Superior temporal gyrus (tissue), 1 donor: ENCODE measurements around the gene SHROOM3.
A peak's percentile ranks its signal among the peaks of the same experiment; 100 is the strongest.

ENCODE experiments used
- DNase-seq: peaks from one replicate; pipeline ENCODE4 v3.0.0-alpha.2; 2016; ENCODE audit errors: extremely low spot score

SHROOM3 gene

GRCh38 chr4:76494243-76494642 is 59.2 kb downstream of the SHROOM3 start:
- DNase-seq, result no peak

DNA sequence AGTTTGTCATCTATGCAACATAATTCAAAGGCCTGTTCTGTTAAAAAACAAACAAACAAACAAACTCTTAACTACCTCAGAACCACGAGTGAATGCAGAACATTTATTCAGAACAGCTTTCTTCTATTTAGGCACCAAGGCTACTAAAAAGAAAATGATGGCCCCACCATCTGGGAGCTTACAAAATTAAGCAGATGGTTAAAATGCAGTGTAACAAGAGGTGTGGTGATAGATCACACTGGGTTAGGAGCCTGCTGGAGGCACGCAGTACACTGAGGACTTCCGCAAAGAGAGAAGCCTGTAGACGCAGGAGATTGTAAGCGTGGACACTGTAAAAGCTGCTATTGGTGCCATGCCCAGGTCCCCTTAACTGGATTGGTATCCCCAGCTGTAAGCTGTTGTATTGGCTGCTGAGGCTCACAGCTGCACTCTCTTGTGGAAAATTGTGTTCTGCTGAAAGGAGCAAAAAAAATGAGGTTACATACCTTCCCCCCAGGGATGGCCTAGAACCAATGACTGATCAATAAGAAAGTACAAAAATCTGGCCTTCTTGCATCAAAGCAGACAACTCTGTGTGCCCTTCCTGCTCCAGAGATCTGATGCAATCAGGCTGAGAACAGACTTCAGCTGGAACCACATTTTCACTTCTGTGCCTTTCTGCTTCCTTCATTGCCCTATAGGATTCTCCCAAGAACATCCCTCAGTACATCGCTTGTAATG is 60.0 kb downstream of the SHROOM3 start:
- DNase-seq, result no peak

GRCh38 chr4:76498550-76498949 is 63.5 kb downstream of the SHROOM3 start:
- DNase-seq, result no peak

GRCh38 chr4:76499461-76499860 is 64.4 kb downstream of the SHROOM3 start:
- no peak for DNase-seq

GRCh38 chr4:76502886-76503285 is 67.9 kb downstream of the SHROOM3 start:
- no peak for DNase-seq

DNA sequence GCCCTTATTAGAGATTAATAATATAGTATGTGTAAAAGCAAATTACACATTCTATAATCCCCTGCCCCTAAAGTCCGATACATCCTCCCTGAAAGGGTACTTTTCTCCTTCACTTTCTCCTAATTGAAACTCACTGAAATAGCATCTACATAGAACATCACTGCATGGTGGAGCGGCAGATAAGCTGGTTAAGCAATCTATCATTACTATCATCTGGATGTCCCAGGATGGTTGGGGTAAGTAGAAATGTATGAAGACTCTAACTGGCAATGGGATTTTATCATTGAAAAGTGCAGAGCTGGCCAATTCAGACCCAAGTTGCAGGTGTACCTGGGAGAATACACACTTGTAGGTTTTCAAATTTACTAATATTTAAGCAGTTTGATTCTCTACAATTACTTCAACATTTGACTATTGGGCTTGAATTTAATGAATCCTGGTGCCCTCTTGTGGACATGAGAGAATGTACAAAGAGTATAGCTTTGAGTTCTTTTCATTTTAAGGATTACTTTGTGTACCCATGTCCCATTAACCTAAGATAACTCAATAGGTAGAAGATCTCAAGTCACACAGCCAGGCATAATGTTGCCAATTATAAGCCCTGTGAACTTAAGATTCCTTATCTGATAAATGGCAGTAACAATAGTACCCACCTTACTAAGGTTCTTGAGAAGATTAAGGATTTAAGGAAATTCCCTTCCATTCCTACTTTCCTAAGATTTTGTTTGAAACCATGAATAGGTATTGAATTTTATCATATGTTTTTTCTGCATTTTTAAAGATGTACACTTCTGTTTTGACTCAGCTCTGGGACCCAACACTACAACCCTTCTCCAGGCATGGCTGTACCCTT is 69.8 kb downstream of the SHROOM3 start:
- DNase-seq, result peak; percentile 79

- no peak for DNase-seq
Measured at GRCh38 chr4:76511947-76512346, 76.9 kb downstream of the SHROOM3 start.

GRCh38 chr4:76513482-76513881 is 78.5 kb downstream of the SHROOM3 start:
- no peak for DNase-seq

DNA sequence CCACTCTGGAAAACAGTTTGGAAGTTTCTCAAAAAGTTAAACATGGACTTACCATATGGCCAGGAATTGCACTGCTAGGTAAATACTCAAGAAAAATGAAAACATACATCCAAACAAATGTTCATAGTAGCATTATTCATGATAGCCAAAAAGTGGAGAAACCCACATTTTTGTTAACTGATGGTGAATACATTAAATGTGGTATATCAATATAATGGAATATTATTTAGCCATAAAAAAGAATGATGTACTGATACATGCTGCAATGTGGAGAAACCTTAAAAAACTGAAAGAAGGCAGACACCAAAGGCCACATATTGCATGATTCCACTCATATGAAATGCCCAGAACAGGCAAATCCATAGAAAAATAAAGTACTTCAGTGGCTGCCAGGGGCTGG is 79.1 kb downstream of the SHROOM3 start:
- DNase-seq, result no peak

- no peak for DNase-seq
Measured at GRCh38 chr4:76515975-76516843, 81.2 kb downstream of the SHROOM3 start.

- no peak for DNase-seq
Measured at GRCh38 chr4:76518241-76518640, 83.2 kb downstream of the SHROOM3 start.

- no peak for DNase-seq
Measured at GRCh38 chr4:76523593-76523992, 88.6 kb downstream of the SHROOM3 start.

- DNase-seq, result no peak
Measured at GRCh38 chr4:76525751-76526150, 90.7 kb downstream of the SHROOM3 start.

DNA sequence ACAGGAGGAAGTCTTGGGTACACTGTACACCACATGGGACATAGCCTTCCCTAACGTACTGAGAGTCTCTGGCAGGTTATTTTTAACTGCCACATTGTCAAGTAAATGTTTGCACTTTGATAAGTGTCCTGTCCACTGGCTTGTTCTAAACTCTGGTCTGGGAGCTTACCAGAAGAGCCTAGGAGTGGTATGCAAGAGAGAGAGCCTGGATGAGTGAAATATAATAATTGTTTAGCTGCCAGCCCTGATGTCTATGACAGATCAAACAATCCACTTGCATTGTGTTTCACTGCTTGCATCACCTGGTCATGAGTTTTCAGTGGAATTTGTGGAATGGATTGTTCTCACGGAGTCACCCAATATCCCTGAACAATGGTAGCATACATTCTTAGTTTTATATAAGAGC is 91.6 kb downstream of the SHROOM3 start:
- no peak for DNase-seq

DNA sequence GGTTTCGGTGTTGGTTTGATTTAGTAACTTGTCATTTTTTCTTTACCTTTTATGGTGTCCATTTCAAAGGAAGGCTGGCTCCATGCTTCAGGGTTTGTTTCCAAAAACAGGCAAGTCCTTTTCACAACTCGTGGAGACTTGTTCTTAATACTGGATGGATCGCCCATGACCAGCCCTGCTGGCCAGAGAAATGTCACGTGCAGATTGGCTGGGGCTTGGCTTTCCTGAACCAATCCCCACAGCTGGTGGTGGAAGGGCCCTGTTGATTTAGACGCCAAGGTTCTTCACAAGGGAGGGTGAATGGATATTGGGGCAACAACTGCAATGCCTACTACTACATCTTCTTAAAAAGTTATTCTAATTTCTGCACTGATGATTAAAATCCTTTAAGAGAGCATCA is 92.6 kb downstream of the SHROOM3 start:
- no peak for DNase-seq

DNA sequence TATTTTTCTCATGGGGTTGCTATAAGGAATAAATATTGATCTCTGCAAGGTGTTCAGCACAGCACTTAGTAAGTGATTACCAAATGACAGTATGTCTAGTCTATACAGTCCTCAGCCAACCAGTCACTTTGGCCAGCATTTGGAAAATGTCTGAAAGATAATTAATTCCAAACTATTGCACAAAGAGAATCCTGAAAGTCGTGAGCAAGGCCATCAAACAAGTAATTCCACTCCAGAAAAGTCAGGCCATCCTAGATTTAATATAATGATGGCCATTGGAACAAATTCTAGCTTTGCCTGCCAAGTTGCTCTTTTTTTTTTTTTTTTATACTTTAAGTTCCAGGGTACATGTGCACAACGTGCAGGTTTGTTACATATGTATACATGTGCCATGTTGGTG is 96.6 kb downstream of the SHROOM3 start:
- DNase-seq, result no peak

GRCh38 chr4:76532805-76533204 is 97.8 kb downstream of the SHROOM3 start:
- DNase-seq, result no peak

DNA sequence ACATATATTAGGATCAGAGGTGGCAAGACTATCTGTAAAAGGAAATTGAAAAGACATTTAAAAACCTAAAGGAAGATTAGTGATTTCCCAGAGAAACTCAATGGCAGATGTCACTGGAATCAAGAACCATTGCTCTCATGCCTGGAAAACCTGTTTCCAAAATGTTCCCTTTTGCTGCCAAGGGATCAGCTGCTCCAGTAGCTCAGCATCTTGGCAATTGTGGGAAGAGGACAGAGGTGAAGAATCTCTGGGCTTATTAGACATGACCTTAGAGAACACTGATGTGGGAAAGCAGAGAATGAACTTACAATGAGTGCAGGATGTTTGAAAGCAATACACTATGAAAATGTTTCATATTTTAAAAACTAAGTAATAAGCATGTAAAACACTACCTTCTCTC is 98.3 kb downstream of the SHROOM3 start:
- no peak for DNase-seq

DNA sequence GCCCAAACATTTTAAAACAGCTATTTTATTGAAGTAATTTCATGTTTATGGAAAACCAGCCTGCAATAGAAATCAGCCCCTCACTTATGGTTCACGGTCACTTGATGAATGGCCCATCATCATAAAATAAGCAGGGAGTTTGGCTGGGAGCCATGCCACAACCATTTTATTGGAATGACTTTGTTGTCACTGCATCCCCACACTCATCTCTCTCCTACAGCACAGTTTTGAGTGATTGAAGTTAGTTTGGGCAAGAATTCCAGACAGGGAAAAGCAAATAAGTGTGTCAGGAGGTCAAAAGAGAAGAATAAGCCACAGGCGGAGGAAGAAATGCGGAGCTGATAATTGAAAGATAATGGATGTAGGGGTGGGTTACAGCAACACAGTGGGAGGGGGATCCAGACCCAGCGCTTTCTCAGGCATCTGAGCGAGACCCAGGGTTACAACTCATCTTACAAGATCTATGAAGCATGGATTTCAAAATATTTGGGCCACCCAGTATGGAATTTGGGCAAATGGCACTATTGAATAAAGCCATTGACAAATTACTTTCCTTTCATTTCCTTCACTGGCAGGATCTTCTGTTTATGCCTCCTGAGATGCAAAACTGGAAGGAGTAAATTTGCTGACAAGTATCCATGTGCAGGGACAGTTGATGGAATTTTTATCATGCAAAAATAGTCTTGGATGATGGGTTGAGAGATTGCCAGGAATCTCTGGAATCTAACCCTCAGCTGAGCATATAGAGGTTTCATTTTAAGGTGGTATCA is 100.8 kb downstream of the SHROOM3 start:
- DNase-seq, result no peak

DNA sequence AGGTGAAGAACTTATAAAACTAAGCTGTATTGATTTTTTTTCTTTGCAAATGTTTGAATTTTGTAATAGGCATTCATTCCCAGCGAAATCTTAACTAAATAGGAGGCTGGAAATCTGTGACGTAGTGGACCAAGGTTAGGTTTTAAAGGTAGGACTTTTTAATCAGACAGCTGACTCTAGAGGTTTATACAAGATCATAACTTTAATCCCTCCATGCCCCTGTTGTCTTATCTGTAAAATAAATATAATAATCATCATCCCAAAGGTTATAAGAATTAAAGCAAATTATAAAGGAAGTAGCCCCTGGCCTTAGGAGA is 101.3 kb downstream of the SHROOM3 start:
- DNase-seq, result no peak

DNA sequence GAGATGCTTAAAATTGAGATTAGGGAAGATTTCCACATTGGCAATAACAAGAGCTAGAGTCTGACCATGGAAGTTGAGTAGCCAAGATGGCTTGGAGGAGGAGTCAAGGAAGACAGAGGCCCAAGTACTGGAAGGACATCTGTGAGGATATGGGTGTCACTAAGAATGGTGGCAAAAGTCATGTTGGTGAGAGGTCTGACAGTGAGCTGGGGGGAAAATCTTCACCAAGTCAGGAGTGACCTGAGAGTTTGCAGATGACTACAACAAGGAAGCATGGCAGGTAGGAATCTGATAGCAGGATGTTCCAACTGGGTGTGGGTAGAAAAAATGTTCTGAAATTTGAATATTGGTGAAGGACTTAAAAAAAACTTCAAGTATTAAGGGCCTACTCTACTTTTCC is 103.3 kb downstream of the SHROOM3 start:
- no peak for DNase-seq

GRCh38 chr4:76539979-76540378 is 105.0 kb downstream of the SHROOM3 start:
- DNase-seq, result no peak
